Right lobe of liver (tissue), 6 donors: ENCODE data around the gene SF3A1. TPM values are rescaled to one million over a fixed set of nuclear protein-coding genes. Genes with fewer than 3 reads are reported as not detected.

Experiments used
- ATAC-seq, 4 donors: fragments of 200-7000 bp; cut with Tn5 transposase; one replicate each; pipeline ENCODE4 v1.9.1; 2020; ENCODE audit warnings: mild to moderate bottlenecking in 4 of 4, moderate library complexity in 4 of 4
- DNase-seq, 3 donors: peaks; one replicate each; pipeline ENCODE4 v3.0.0-alpha.2; 2020
- H3K27ac ChIP-seq, 3 donors: fragments of 200-600 bp; one replicate each; pipeline ENCODE4 v1.8.0; 2022
- H3K27me3 ChIP-seq, 2 donors: fragments of 200-600 bp; one replicate each; pipeline ENCODE4 v1.8.0; 2022
- H3K36me3 ChIP-seq, 4 donors: fragments of 200-600 bp; sonication (generic) in 1 of 4; one replicate each; pipeline versions ENCODE4 v1.5.1 to v1.8.0; 2017 to 2022; ENCODE audit warnings: control low read depth in 1 of 4
- H3K4me1 ChIP-seq, 4 donors: fragments of 200-600 bp; sonication (generic) in 1 of 4; one replicate each; pipeline versions ENCODE4 v1.5.1 to v1.8.0; 2017 to 2022; ENCODE audit warnings: control low read depth in 1 of 4
- H3K4me3 ChIP-seq, 3 donors: fragments of 200-600 bp; one replicate each; pipeline ENCODE4 v1.8.0; 2022
- H3K9me3 ChIP-seq, 4 donors: fragments of 200-600 bp; sonication (generic) in 1 of 4; one replicate each; pipeline versions ENCODE4 v1.5.1 to v1.8.0; 2017 to 2022; ENCODE audit warnings: control low read depth in 1 of 4
- POLR2A ChIP-seq: fragments of 450-650 bp; IDR thresholded peaks from one replicate; pipeline ENCODE4 v1.6.1; 2017; ENCODE audit warnings: antibody characterized with exemption, mild to moderate bottlenecking
- WGBS: methylation state at CpG from one replicate; pipeline ENCODE4 v1.1.6; 2018; ENCODE audit warnings: low coverage, low lambda C conversion rate; ENCODE audit not compliant: insufficient coverage; ENCODE audit errors: missing lambda C conversion rate; 5-methylcytosine and 5-hydroxymethylcytosine counted together
- intact Hi-C, 2 donors: fragments of 100-400 bp; cut with DNase I; formaldehyde crosslinking; loops; one replicate each; pipeline versions ENCODE4 v1.11.2 to v1.14.1; 2022
- total RNA-seq, 6 experiments: library from RNA; depleted of rRNA in 2 of 6; stranded (reverse); fragments of >200 nt in 2 of 6; fragmentation: NEBNext Ultra II Directional in 3 of 6; extraction: Animal tissue kit (Norgen Biotek cat#: 25700) in 3 of 6; gene quantifications; one replicate each; pipeline versions ENCODE4 v1.1.0 to v1.2.4, GENCODE V29; 2016 to 2023
- TF ChIP-seq, protein P1 (sequence below), 4 donors: fragments of 200-600 bp in 3 of 4; fragments of 450-650 bp in 1 of 4; IDR thresholded peaks; one replicate each; pipeline versions ENCODE4 v1.5.1 to v1.8.0; 2016 to 2022; ENCODE audit warnings: antibody characterized with exemption in 4 of 4, mild to moderate bottlenecking in 2 of 4
- donor health status: DM: no; HTN: yes; CAD: no.
- donor health status: DM: no; HTN: no; CAD: no.
- donor health status: DM: no; HTN: no; CAD: no.
- donor health status: DM: no; HTN: yes; CAD: no.
- donor health status: DM: no; HTN: yes; CAD: no.

Gene SF3A1
- total RNA-seq, 6 experiments from 2014 or later = 42.6 to 72.8 (median 66.5) TPM

DNA sequence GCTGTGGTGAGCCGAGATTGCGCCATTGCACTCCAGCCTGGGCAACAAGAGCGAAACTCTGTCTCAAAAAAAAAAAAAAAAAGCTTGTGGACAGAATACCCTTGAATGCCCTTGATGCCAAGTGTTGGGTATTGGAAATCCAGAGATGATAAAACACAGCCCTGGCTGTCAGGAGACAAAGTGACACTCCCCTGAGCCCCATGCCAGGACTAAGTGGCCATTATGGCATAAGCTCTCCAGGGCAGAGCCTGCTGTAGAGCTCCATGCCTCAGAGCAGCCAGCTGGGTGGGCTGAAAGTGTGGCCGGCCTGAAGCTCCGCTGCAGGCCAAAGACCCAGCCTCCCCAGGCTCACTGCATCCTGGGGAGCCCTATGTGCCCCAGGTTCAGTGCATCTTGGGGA, 25.6 kb upstream of the SF3A1 start:
- 93% methylated on average over 3 of the region's 5 CpGs for WGBS
- intact Hi-C loops = loop anchor here (5.0 to 10.0 kb wide), 3 partner anchors 115 to 278 kb away; partner anchors contain the start of gene OSM (in 2 of the 2)
- TF ChIP-seq, protein P1, sequence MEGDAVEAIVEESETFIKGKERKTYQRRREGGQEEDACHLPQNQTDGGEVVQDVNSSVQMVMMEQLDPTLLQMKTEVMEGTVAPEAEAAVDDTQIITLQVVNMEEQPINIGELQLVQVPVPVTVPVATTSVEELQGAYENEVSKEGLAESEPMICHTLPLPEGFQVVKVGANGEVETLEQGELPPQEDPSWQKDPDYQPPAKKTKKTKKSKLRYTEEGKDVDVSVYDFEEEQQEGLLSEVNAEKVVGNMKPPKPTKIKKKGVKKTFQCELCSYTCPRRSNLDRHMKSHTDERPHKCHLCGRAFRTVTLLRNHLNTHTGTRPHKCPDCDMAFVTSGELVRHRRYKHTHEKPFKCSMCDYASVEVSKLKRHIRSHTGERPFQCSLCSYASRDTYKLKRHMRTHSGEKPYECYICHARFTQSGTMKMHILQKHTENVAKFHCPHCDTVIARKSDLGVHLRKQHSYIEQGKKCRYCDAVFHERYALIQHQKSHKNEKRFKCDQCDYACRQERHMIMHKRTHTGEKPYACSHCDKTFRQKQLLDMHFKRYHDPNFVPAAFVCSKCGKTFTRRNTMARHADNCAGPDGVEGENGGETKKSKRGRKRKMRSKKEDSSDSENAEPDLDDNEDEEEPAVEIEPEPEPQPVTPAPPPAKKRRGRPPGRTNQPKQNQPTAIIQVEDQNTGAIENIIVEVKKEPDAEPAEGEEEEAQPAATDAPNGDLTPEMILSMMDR (IDR thresholded peaks at IDR 0.05) = no peak
- TF ChIP-seq POLR2A = no peak
- no peaks in the 10 kb centered on the region for H3K9me3 ChIP-seq
- H3K4me1 ChIP-seq = peaks cover 0 to 5% (median under 1%) of the 10 kb centered on the region in 4 donors
- no peak for ATAC-seq
- no peaks in the 10 kb centered on the region for H3K27me3 ChIP-seq
- no peaks in the 10 kb centered on the region for H3K36me3 ChIP-seq
- DNase-seq = no peak
- no peak overlapping the region for H3K4me3 ChIP-seq
- no peak overlapping the region for H3K27ac ChIP-seq

DNA sequence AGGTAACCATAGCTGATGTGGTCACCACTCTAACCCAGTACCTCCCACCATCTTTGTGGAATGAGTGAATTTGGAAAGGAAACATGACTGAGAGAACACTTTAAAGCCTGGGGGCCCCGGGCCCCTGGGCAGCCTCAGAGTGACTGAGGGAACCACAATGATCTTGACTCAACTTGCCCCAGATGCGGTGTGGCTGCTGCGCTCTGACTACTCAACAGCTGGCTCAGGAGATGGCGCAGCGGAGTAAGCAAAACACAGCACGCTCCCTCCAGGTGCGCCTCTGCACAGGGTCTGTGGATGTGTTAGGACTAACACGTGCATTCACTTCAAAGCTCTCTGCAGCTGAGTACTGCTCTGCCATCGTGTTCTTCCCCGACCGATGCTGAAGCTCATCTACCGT, 24.6 kb upstream of the SF3A1 start:
- no peaks in the 10 kb centered on the region for H3K27me3 ChIP-seq
- 81% methylated on average over 7 of the region's 12 CpGs for WGBS
- no peaks in the 10 kb centered on the region for H3K36me3 ChIP-seq
- intact Hi-C loops = loop anchor here (5.0 to 10.0 kb wide), 3 partner anchors 114 to 276 kb away; partner anchors contain the start of gene OSM (in 2 of the 2)
- no peak overlapping the region for H3K27ac ChIP-seq
- no peak for DNase-seq
- peaks cover 0 to 2% (median 0%) of the 10 kb centered on the region in 4 donors for H3K4me1 ChIP-seq
- no peaks in the 10 kb centered on the region for H3K9me3 ChIP-seq
- ATAC-seq = no peak
- no peak overlapping the region for H3K4me3 ChIP-seq
- TF ChIP-seq POLR2A = no peak
- TF ChIP-seq, protein P1 (IDR thresholded peaks at IDR 0.05) = no peak

DNA sequence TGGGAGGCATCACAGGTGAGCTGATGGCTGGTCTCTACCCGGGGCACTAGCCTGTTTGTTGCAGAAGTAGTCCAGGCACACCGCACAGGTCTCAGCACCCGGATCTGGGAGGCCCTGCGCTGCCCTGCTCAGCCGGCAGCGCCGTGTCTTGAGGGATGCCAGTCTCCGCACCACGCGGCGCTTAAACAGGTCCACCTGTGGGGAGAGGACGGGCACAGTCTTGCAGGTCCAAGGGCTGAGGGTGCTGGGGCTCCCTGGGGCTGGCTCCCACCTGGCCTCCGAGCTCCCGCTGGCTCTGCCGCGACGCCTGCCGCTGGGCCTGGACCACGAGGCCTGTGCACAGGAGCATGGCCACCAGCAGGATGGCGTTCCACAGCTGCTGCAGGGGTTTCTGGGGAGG, 23.3 kb upstream of the SF3A1 start:
- intact Hi-C loops = loop anchor here (5.0 to 10.0 kb wide), 3 partner anchors 113 to 275 kb away; partner anchors contain the start of gene OSM (in 2 of the 2)
- TF ChIP-seq, protein P1 (IDR thresholded peaks at IDR 0.05) = no peak
- no peak for TF ChIP-seq POLR2A
- no peak for ATAC-seq
- Histone ChIP-seq H3K27ac (no peak overlapping the region), H3K27me3 (no peaks in the 10 kb centered on the region), H3K36me3 (no peaks in the 10 kb centered on the region), H3K4me1 (no peaks in the 10 kb centered on the region), H3K4me3 (no peak overlapping the region), H3K9me3 (no peaks in the 10 kb centered on the region)
- no CpG with 5 or more reads among the region's 20 CpGs for WGBS
- DNase-seq = no peak

DNA sequence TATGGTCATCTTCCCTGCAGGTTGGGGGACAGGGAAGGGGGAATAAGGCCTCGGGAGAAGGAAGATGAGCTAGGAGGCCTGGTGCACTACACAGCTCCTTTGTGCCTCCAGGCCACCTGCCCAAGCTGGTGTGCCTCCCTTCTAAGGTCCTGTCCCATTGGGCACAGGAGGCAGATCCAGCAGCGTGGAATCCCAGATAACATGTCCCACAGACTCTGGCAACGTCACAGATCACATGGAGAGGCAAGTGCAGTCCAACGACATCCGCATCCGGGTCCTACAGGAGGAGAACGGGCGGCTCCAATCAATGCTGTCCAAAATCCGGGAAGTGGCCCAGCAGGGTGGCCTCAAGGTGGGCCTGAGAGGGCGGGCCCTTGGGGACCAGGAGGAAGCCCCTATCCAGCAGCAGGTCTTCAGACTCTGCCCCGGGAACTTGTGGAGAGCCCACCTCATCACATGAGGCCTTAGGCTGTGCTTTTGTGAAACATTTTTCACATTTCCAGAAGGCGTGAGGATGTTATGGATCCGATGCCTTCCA, 18.7 kb upstream of the SF3A1 start:
- ATAC-seq (no peak), DNase-seq (no peak)
- no peak for TF ChIP-seq POLR2A
- TF ChIP-seq, protein P1 (IDR thresholded peaks at IDR 0.05) = no peak
- no peaks in the 10 kb centered on the region for H3K36me3 ChIP-seq
- WGBS = 92% methylated on average over 7 of the region's 13 CpGs
- no peaks in the 10 kb centered on the region for H3K4me1 ChIP-seq
- H3K4me3 ChIP-seq = no peak overlapping the region
- H3K9me3 ChIP-seq = no peaks in the 10 kb centered on the region
- intact Hi-C loops = no loop called here
- H3K27ac ChIP-seq = no peak overlapping the region
- no peaks in the 10 kb centered on the region for H3K27me3 ChIP-seq
